HG02981 (cell line): ENCODE measurements around the gene PPP1R9A.

Source experiments
- ATAC-seq: cut with Tn5 transposase; IDR thresholded peaks from one replicate; pipeline ENCODE4 v1.9.1; 2021; ENCODE audit warnings: mild to moderate bottlenecking, moderate library complexity; ENCODE audit not compliant: unreplicated experiment

Gene PPP1R9A

DNA sequence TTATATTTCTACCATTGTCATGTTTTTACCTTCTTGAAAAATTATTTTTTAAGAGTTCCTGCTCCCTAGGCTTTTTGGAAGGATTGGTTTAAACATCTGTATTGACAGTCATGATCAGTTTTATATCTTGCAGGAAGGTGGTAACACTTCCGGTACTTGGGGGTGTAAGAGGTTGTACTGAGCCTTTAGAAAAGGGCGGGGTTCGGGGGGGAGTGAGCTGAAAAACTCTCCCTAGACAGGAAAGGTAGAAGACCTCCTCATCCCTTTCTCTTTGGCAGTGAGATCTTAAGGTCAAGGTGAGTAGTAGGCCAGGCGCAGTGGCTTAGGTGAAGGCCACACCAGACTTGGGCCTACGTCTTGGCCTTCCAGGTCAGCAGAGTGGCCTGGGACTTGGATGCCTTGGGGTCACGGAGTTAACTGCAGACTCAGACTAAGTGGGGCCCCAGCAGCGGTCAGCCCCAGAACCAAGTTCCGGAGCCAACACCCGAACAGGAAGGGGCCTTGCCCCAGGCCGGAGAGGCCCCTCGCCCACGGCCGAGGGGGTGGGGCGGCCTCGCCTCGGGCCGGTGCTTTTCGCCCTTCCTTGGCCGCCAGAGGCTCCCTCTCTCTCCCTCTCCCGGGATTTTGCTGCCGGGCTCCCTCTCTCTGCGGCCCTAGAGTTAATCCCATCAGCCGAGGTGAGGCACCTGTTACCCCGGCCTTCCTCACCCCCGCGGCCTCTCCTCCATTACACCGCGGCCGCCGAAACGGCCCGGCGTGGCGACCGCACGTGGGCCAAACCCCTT, at the start of gene PPP1R9A:
Gene PPP1R9A, plus strand, starts transcription at position 569 of the 785 bp plus-strand sequence. CDS start 2,520 bp downstream, outside the sequence.
- ATAC-seq: peak; percentile 15

DNA sequence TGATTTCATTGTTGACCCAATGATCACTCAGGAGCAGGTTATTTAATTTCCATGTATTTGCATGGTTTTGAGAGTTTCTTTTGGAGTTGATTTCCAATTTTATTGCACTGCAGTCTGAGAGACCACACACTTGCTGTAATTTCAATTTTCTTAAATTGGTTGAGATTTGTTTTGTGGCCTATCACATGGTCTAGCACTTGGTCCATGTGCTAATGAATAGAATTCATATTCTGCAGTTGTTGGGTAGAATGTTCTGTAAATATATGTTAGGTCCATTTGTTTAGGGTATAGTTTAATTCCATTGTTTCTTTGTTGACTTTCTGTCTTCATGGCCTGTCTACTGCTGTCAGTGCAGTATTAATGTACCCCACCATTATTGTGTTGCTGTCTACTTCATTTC, 36.3 kb upstream of the PPP1R9A start:
- no peak for ATAC-seq

DNA sequence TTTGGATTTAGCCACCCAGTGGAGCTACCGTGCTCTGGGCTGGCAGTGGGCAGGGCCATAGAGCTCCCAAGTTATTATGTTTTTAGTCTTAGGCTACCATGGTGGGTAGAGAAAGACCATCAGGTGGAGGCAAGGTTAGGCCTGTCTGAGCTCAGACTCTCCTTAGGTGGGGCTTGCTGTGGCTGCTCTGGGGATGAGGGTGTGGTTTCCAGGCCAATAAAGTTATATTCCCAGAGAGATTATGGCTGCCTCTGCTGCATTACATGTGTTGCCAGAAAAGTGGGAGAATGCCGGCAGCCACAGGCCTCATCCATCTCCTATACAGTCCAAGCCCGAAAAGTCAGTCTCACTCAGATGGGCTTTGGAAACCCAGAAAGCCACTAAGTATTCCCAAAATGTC, 34.2 kb upstream of the PPP1R9A start:
- ATAC-seq: no peak

DNA sequence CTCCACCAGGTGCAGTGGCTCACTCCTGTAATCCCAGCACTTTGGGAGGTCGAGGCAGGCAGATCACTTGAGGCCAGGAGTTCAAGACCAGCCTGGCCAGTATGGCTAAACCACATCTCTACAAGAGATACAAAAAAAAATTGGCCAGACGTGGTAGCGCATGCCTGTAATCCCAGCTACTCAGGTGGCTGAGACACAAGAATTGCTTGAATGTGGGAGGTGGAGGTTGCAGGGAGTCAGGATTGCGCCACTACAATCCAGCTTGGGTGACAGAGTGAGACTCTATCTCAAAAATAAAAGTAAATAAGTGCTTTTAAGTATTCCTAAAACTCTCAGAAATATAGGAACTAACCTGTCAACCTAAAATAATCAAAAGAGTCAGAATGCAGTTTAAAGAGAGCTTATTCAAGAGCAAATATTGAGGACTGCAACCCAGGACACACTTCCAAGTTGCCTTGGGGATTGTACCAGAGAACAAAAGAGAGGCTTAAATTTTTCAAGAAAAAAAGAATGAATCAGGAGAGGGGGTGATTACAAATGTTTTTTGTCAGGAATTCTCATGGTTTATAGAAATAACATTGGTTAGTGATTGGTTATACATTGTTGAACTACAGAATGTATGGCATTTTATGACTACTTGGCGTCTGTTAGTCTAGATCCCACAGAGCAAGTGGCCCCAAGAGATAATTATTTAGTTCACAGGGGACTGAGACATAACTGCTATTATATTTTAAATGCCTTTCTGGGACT, 33.2 kb upstream of the PPP1R9A start:
- no peak for ATAC-seq

DNA sequence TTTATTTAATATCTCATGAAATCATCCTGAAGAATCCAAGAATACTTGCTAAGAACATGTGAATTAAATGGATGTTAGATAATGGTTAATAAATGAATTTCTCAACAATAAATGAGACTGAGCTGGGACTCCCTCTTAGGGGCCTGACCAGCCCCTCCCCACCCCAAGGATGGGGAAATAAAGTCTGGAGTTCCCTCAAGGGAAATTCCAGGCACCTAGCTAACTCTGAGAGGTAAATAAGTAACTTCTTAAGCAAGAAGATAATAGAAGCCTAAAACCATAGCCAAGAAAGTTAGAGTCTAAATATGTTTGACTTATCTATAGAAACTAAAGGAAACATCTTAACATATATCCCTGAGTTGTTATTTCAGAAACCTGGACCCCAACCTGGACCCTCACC, 32.2 kb upstream of the PPP1R9A start:
- ATAC-seq: no peak

DNA sequence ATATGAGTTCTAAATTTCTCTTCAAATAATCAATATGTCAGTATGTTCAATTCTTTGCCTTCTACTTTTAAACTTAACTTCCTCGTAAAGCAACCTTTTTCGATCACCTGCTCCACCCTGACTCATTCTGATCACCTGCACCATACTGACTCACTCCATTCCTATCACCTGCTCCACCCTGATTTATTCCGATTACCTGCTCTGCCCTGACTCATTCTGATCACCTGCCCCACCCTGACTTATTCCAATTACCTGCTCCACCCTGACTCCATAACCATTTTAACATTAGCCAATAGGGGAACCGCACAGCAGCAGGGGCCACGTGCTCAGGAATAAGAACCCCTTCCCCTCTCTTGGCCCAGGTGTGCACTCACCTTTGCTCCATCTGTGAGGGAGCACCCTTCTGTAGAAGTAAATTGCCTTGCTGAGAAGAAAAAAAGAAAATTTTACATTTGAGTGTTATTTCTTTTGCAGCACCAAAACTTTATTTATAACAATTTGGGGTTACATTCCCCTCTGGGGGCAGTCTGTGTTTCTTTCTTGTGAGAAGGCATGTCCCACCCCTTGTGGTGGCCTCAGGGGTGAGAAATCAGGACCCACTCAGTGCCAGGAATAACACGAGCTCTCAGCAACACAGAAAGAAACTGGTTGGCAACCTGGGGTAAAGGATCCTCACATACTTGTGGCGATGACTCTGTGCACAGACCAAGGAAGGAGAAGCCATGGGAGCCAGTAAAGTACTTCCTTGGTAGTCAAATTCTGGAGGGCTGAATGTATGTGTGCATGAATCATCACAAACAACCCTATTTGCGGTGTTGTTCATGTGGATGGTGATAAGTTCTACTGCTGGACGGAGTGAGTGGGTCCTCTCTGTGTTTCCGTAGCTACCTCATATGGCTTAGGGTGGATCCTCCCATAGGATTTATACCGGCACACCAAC, 29.4 kb upstream of the PPP1R9A start:
- no peak for ATAC-seq

DNA sequence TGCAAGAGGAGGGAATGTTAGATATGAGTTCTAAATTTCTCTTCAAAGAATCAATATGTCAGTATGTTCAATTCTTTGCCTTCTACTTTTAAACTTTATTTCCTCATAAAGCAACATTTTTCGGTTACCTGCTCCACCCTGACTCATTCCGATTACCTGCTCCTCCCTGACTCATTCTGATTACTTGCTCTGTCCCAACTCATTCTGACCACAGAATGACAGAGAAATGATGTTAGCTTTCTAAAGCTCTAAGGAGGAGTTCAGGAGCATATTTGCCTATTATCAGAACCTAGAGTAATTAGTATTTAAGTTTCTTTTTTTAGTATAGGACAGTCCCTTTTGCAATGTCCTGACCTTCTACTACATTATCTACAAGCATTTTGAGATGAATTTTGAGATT, 24.5 kb upstream of the PPP1R9A start:
- ATAC-seq: no peak

DNA sequence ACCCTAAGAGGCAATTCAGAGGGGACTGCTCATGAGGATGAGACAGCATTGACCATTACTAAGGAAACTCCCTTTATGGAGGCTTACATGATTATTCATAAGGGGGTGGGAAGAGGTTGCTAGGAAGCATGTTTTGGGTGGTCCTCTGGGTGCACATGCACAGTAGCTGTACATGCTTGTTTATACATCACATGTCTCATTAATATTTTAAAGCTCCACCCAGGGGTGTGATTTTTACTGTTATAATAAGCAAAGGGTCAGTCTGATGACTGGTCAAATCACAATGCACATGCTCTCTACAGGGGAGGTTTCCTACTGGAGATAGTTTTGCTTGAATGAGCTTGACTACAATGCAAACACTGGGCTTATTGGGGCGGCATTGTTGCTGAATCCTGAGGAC, 23.8 kb upstream of the PPP1R9A start:
- ATAC-seq: no peak

DNA sequence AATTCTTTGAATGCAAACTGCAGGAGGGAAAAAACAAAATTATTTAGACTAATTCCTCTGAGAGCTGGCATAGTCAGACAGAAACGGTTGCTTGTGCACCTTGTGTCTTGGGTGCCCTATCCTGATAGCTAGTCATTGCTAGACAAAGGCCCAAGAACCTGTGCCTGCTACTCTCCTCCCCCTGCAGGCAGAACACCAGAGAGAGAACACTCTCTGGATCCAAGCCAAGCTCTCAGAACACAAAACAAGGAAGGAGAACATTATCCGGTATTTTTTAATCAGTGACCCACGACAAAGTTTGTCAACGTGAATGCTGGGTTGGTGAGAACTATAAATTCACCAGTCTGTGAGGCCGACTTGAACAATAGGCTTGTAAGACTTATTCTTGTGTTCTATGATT, 18.8 kb upstream of the PPP1R9A start:
- ATAC-seq: no peak

DNA sequence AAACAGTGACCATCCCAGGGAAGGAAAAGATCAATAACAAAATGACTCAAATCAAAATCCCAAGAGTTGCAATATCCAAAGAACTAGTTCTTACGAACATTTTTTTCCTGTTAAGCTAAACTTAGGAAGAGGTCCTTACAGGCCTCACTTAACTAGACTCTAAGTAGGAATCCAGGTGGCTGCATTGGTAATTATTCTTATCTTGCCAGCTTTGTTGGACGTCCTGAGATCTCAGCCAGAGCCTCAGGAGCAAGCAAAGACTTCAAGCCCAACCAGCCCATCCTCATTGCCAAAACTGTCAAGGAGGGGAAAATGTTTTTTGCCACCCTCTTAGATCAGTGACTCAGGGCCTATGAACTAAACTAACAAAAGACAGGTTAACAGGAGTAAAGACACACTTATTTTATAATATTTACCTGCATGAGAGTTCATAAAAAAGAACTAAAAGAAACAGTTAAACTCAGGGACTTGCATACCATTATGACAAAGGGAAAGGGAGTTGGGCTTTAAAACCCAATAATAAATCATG, 18.3 kb upstream of the PPP1R9A start:
- no peak for ATAC-seq

DNA sequence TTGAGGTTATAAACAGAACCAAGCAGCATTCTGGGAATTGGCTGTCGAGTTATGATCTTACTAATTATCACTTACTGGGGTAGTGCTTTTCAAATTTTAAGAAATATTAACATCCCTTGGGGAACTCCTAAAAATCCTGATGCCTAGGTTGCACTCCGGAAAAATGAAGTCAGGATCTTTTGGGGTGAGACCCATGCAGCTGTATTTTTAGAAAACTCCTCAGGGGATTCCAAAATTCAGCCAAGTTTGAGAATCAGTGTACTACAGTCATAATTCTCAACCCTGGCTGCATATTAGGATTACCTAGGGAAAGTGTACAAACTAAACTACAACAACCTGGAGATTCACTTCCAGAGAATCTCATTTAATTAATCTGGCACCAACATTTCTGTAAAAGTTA, 17.2 kb upstream of the PPP1R9A start:
- ATAC-seq: no peak

DNA sequence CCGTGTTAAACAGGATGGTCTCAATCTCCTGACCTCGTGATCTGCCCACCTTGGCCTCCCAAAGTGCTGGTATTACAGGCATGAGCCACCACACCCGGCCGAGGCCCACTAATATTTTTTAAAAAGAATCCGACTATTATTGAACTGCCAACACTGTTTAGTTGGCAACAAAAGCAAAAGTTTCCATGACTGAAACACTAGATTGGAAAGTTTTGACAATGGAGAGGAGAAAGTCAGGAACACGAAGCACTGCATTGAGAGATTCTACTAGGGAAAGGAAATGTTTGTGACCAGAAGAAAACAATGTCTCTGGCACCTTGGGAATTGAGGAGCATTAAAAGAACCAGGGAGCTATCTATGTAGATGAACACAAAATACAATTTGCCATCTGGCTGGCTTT, 13.7 kb upstream of the PPP1R9A start:
- no peak for ATAC-seq

DNA sequence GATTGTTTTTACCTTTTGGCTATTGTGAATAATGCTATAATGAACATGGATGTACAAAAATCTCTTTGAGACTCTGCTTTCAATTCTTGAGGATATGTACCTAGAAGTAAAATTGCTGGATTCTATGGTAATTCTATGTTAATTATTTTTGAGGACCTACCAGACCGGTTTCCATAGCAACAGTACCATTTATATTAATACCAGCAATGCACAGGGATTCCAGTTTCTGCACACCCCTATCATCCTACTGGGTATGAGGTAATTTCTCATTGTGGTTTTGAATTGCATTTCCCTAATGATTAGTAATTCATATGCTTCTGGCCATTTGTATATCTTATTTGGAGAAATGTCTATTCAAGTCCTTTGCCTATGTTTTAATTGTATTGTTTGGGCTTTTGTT, 9.9 kb upstream of the PPP1R9A start:
- ATAC-seq: no peak

DNA sequence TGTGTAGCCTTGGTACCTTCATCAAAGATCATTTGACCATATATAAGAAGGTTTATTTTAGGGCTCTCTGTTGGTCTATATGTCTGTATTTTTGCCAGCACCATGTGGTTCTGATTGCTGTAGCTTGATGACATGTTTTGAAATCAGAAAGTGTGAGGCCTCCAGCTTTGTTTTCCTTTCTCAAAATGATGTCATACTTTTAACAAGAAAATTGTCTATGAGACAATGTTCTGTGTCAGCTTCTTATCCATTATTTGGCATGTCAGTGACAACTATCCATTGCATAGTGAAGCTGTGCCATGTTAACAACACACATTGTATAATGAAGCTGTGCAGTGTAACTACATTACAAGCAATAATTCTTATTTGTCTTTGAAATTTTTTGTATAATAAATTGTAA, 9.1 kb upstream of the PPP1R9A start:
- no peak for ATAC-seq

DNA sequence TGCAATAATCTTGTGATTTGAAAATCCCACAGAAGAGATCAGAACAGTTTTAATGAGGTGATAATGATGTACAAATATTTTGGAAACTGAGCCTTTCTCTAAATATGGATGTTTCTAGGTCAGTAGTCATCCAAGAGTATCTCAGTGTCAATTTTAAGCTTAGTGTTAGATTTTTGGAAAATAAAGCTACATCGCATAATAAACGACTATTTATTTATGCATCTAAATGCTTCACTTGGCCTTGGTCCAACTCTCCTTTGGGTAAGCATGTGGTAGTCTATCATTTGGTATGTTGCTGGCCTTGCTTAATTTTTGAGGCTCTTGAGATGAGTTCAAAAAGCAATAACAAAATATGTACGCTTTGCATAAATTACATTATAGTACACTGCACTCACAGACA, 5.4 kb upstream of the PPP1R9A start:
- no peak for ATAC-seq

DNA sequence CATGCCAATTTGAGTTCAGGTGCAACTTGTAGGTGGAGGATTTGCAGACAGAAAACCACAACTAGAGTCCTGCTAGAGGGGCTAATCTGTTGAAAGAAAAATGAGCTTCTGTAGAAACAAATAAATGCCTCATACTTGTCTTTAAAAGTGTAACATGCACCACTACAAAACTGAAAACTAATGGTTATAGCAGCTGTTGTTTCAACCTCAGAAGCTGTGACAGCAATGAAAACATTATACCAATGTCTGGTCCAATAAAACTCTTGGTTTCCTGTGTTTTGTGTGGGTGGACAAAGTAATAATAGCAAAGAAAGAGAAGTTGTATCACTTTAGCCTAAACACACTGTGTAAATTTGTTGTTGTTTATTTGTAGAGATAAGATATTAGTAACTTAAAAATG, 3.4 kb upstream of the PPP1R9A start:
- ATAC-seq: no peak

DNA sequence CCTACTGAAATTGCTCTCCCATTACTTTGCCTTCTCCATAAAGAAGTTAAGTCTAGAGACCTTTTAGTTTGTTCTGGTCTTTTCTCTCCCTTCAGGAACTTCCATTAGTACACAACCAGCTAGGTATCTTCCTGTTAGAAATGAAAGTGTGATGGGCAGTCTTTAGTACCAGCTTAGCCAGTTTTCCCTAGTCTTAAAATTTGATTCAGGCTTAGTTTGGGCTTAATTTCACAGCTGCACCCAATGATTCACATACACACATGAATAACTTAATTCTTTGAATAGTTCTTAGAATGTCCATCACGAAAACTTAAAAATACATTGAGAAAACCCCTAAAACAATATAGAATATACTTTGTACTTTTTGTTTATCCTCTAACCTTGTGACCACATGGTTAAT, 2.4 kb upstream of the PPP1R9A start:
- ATAC-seq: no peak

DNA sequence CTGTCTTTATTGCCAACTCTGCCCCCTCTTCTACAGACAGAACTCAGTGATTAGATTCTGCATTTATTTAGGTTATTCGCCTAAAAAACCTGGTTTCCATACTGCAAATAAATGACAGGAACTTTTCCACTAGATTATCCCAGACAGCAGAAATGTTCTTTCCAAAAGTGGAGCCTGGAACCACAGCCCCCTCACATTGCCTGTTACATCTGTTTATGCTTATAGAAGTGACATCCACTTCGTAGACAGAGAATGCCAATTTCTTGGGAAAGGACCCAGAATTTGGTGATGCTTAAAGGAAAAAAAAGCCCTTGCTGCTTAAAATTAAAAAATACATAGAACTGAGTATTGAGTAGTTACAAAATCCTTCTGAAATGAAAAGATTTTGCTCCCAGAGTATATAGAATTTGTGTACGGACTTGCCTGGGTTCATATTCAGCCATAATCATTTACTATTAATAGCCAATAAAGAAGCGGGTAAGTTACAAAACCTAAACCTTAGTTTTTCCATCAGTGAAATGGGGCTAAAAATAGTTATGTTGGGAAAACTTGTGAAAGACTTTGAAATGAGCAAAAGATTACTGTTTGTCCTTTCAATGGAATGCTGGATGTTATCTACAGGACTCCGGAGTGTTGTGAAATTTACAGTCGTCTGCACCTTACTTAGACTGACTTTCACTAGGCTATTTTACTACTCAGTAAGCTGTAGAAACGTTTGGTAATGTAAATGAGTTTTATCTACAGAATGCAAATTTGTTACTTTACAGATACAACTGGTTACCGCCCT, 1.1 kb upstream of the PPP1R9A start:
- ATAC-seq: no peak

DNA sequence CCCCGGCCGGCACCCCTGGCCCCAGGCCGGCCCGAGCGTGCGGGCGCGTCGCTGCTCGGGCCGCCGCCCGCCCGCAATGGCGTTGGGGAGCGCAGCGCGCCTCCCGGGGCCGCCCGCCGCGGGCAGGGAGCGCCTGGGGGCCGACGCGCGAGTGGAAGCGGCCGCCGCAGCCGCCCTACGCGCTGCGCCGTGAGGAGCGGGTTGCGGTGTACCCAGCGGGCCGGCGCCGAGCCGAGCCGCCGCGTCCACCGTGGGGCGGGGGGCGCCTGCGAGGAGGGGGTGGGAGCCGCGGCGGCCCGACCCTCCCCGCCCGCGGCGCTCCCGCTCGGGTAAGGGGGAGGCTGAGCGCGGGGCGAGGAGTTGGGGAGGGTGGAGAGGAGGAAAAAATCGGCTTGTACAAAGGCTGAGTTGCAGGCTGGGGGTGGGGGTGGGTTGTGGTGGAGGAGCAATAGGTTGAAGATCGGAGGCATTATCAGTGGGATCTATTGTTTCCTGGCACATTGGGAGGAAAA, 473 bp downstream of the PPP1R9A start:
- peak; percentile 36 for ATAC-seq
